T-helper 9 cell (primary cell): ENCODE measurements around the gene PCDHGB4.
A peak's percentile ranks its signal among the peaks of the same experiment; 100 is the strongest.
"Not testable (repeated sequence)": the region's sequence is repeated elsewhere in the genome, so short reads cannot be mapped to it uniquely, and the experiment has no call there.

Source experiments
- DNase-seq: peaks from one replicate; pipeline ENCODE4 v3.0.0-alpha.2; 2020
- total RNA-seq, 2 donors: gene quantifications; one replicate each; lab custom pipeline; 2026; lab: John Stamatoyannopoulos, UW

Gene PCDHGB4
- total RNA-seq: 0.14 to 0.48 reads per million in 2 donors

GRCh38 chr5:141387557-141388311 is at the start of gene PCDHGB4:
Gene PCDHGB4, plus strand, starts transcription at chr5:141387698. Its CDS starts 187 bp downstream, at chr5:141387885.
- not testable (repeated sequence) for DNase-seq

GRCh38 chr5:141338538-141339306 is 48.8 kb upstream of the PCDHGB4 start, which contains the start of gene PCDHGA2:
Gene PCDHGA2, plus strand, starts transcription at chr5:141338760.
- DNase-seq: no peak

GRCh38 chr5:141340781-141341354 is 46.6 kb upstream of the PCDHGB4 start:
- not testable (repeated sequence) for DNase-seq

- DNase-seq: no peak
Observed at GRCh38 chr5:141342773-141343172, 44.7 kb upstream of the PCDHGB4 start.

GRCh38 chr5:141343242-141343952 is 44.1 kb upstream of the PCDHGB4 start, which contains the start of gene PCDHGA3:
Gene PCDHGA3, plus strand, starts transcription at chr5:141343829. Its CDS starts 205 bp downstream, at chr5:141344034.
- no peak for DNase-seq

GRCh38 chr5:141343953-141344463 is 43.5 kb upstream of the PCDHGB4 start:
- DNase-seq: no peak

GRCh38 chr5:141345327-141345726 is 42.2 kb upstream of the PCDHGB4 start:
- no peak for DNase-seq

GRCh38 chr5:141346017-141346416 is 41.5 kb upstream of the PCDHGB4 start:
- DNase-seq: not testable (repeated sequence)

GRCh38 chr5:141349917-141350619 is 37.4 kb upstream of the PCDHGB4 start, which contains the start of gene PCDHGB1:
Gene PCDHGB1, plus strand, starts transcription at chr5:141350099. Its CDS starts 162 bp downstream, at chr5:141350261.
- DNase-seq: peak; percentile 22

GRCh38 chr5:141351591-141351990 is 35.9 kb upstream of the PCDHGB4 start:
- DNase-seq: no peak

GRCh38 chr5:141354900-141355469 is 32.5 kb upstream of the PCDHGB4 start, which contains the start of gene PCDHGA4:
Gene PCDHGA4, plus strand, starts transcription at chr5:141355021. Its CDS starts 87 bp downstream, at chr5:141355108.
- no peak for DNase-seq

GRCh38 chr5:141355641-141356040 is 31.9 kb upstream of the PCDHGB4 start:
- DNase-seq: no peak

GRCh38 chr5:141356133-141356532 is 31.4 kb upstream of the PCDHGB4 start:
- no peak for DNase-seq

- no peak for DNase-seq
Observed at GRCh38 chr5:141356950-141357349, 30.5 kb upstream of the PCDHGB4 start.

GRCh38 chr5:141359790-141360426 is 27.6 kb upstream of the PCDHGB4 start, which contains the start of gene PCDHGB2:
Gene PCDHGB2, plus strand, starts transcription at chr5:141359994. Its CDS starts 142 bp downstream, at chr5:141360136.
- no peak for DNase-seq

GRCh38 chr5:141360685-141361084 is 26.8 kb upstream of the PCDHGB4 start:
- DNase-seq: no peak

GRCh38 chr5:141362719-141363118 is 24.8 kb upstream of the PCDHGB4 start:
- DNase-seq: no peak

GRCh38 chr5:141363952-141364660 is 23.4 kb upstream of the PCDHGB4 start, which contains the start of gene PCDHGA5:
Gene PCDHGA5, plus strand, starts transcription at chr5:141364162. Its CDS starts 169 bp downstream, at chr5:141364331.
- no peak for DNase-seq
